ENCODE data around the gene CCDC6. TPM values are rescaled to one million over a fixed set of nuclear protein-coding genes. Genes with fewer than 3 reads are reported as not detected.

Gene CCDC6
- total RNA-seq, 4 donors from 2014 or later = 21.5 to 42.2 (median 35.6) TPM

DNA sequence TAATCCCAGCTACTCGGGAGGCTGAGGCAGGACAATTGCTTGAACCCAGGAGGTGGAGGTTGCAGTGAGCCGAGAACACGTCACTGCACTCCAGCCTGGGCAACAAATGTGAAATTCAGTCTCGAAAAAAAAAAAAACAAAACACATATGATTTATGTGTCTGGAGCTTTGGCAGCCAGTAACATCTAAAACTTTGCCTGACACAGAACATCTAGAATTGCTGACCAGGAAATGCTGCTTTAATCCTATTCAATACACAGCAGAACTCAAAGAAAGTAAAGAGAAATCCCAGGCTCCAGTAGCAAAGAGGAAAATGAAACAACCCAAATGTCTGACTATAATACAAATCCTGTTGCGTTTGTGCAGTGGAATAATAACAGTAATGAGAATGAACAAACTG, 4.5 kb upstream of the CCDC6 start:
- TF ChIP-seq CTCF (IDR thresholded peaks at IDR 0.05; ENCODE audit: low read depth) = no peak

- no peak for TF ChIP-seq CTCF (IDR thresholded peaks at IDR 0.05; ENCODE audit: low read depth)
These were observed 3.5 kb upstream of the CCDC6 start for GRCh38 chr10:59909815-59910214.

DNA sequence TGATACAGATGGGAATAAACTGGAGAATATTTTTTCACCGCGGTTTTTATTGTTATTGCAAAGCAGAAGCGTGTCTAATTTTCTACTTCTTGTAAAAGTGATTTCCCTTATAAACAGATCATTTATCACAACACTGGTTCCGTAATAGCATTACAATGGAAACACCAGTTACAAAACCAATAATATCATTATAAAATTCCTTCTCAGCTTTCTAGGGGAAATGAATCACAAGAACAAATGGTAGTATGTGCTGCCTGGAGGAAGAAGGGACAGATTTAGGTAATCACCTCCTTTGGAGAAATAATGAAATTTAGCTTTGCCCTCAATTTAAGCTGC, 2.4 kb upstream of the CCDC6 start:
- no peak for TF ChIP-seq CTCF (IDR thresholded peaks at IDR 0.05; ENCODE audit: low read depth)

DNA sequence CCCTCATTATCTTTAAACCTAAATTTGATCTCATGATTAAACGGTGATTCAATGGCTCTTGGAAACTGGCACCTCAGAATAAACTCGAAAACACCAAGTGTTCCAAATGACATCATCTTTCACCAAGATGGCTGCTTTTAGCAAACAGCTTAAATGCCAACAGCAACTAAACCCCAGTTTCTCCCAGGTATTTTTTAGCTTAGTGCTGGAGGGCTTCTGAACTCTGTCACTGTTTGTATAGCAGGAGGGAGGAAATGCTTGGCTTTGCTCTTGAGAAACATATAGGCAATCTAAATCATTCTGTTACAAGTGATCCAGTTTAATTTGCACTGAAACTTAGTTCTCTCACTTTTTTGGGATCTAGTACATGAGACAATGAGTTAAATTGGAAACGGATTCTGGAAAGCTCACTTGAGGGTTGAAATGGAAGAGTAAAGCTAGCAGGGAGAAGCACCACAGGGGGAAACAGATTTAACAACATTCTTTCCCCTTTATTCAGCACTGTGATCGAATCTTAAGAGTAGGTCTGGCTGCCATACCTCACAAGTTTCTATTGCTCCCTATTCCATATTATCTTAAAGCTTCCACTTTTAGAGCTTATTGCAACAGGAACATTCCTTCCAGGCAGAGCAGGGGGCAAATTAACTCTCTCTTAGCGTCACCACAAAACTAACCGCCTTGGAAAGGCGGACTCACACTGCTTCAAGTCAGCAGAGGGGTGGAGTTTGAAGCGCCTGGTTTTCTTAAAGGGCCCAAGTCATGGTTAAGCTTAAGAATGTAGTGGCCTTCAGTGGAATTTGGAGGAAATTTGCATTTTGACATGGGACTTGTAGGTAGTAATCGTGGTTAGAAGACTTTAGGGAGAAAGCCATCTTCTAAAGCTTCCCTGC, 1.8 kb upstream of the CCDC6 start:
- TF ChIP-seq CTCF (IDR thresholded peaks at IDR 0.05; ENCODE audit: low read depth) = no peak

GRCh38 chr10:59907537-59907917, 1.2 kb upstream of the CCDC6 start:
- no peak for TF ChIP-seq CTCF (IDR thresholded peaks at IDR 0.05; ENCODE audit: low read depth)

- no peak for TF ChIP-seq CTCF (IDR thresholded peaks at IDR 0.05; ENCODE audit: low read depth)
These were observed 482 bp downstream of the CCDC6 start for GRCh38 chr10:59905731-59906416.

DNA sequence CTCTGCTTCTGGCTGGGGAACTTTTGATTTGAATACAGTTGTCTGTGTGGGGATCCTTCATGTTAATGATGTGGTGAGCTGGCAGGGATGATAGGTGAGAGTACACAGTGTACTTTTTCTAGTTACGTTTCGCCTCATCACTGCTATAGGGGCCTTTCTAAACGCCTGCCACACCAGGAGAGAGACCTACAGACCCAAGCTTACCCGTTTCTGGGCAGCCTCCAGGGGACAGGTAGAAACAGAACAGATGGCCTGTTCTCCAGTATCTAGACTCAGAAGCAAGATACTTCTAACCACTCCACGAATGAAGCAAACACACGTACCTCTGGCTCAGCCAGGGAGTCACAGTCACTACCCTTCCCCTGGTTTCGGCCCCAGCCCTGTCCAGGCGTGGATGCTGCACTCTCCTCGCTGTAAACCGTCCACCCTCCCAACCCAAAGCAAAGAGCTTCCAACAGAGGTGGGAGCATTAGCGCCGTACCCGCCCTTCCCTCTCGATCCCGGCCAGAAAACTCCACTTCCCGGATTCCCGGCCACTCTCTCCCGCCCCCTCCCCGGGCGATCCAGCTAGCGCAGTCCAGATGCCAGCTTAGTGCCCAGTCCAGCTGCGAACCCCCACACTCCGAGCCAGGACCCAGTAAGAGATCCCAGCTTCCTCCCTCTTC, 1.2 kb downstream of the CCDC6 start:
- TF ChIP-seq CTCF (IDR thresholded peaks at IDR 0.05; ENCODE audit: low read depth) = no peak
